ENCODE measurements around the gene GRK5. TPM values are rescaled to one million over a fixed set of nuclear protein-coding genes. Genes with fewer than 3 reads are reported as not detected.

The GRK5 gene
- total and polyA plus RNA-seq, 9 of the 15 experiments (the other 6 are each of a cell fraction or from before 2014, with no cell fraction given), result 0.46 to 0.83 (median 0.67) TPM; not detected in 2

DNA sequence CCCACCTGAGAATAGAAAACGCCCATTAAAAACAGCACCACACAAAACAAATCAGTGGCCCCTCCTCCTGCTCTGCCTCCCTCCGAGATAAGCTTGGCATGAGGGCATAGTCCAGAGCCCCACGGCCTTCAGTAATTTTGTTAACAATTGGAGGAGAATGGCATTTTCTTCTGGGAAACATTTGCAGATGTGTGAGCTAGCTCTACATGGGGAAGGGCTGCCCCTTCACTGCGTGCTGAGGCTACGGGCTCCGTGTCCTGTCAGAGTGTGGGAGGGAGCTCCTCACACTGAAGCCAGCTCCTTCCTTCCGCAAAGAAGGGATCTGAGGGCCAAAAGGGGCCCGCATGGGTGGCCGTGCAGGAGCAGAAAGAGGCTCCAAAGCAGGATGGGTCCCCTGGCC, 15.2 kb downstream of the GRK5 start (continued):
- TF ChIP-seq, protein P1, sequence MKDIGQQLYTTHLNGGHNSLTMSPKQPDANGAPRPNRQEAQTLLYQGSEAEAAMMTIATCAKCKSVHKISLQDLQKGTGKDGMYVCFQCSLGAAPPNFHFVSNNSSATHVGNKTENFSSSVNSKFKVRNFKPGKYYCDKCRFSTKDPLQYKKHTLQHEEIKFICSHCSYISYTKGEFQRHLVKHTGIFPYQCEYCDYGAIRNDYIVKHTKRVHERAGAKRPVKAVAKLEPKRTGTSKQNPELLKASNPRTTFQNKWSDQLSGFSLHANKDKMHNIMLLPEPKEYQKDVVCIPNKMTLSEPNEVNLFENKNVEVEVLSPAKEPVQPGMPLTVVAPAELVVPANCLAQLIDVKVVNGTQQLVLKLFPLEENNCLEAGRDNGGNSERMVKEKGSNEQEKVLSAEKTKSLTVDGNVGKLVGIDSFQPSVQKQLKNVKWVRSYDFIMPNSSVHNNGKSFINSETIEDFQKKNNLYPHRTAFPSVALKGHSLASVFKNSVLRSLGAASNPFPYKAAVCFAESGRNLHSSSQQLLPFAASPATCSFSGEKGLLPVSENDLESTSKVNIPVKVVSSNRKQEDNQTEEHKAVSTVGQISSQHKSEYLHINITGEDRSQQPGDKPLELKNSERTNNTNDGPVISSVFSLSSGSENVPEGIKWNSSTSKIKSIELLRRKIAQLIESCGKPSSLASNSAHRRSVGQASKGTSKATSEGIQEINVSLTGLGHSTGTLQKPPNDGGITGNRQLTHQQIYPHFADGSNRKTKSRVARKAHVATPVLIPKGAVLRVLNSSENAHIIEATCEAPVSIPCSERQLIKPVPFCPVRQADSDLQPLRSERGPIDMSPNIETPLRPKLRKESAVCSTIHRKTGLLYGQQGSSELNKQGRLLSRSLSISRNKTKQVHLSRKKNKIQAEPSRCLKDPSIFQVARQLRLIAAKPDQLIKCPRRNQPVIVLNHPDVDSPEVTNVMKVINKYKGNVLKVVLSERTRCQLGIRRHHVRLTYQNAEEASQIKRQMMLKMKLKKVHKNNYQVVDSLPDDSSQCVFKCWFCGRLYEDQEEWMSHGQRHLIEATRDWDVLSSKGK (CRISPR knock-in tag; IDR thresholded peaks at IDR 0.05), result no peak
- TF ChIP-seq SLC30A9 (CRISPR knock-in tag; IDR thresholded peaks at IDR 0.05), result no peak

DNA sequence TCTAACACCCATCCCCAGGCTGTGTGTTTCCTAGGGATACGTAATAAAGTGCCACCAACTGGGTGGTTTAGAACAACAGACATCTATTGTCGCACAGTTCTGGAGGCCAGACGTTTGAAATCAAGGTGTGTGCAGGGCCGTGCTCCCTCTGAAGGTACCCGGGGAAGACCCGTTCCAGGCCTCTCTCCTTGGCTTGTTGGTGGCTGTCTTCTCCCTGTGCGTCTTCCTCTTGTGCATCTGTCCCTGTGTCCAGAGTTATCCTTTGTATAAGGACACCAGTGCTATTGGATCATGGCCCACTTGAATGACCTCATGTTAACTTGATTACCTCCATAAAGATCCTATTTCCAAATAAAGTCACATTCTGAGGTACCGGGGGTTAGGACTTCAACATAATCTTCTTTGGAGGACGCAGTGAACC, 15.6 kb downstream of the GRK5 start:
- ChIA-PET POLR2A (no interaction called here), CTCF (ENCODE audit: low intra/inter-chr PET ratio) (no interaction called here)
- no TSS peak for BruUV-seq (replicated peaks)
- 30% methylated on average over 8 of the region's 9 CpGs for WGBS (ENCODE audit: insufficient coverage, low coverage, missing lambda C conversion rate)
- Histone ChIP-seq H3K4me1 (replicated peaks in 1 of 2; ENCODE audit: control insufficient read depth in 2 of 2, insufficient read depth in 2 of 2, low read length in 2 of 2) (no peaks in the 10 kb centered on the region; a peak in 1 of 5 replicates), H3K9me1 (ENCODE audit: control insufficient read depth, insufficient read depth, low read length) (no peaks in the 10 kb centered on the region), H3K4me3 (no peak overlapping the region), H2AFZ (ENCODE audit: low read depth, low read length) (no peak overlapping the region), H3K4me2 (ENCODE audit: insufficient read depth, low read length) (no peak overlapping the region), H3K36me3 (ENCODE audit: control insufficient read depth, insufficient read depth, low read length) (no peaks in the 10 kb centered on the region), H3K27ac (ENCODE audit: extremely low read depth, low read depth, low read length) (no peak overlapping the region), H3K27me3 (ENCODE audit: control insufficient read depth in 2 of 2, insufficient read depth in 2 of 2, low read length in 2 of 2) (no peaks in the 10 kb centered on the region; a peak in 1 of 5 replicates), H3K9ac (ENCODE audit: insufficient read depth in 1 of 2, low read depth in 2 of 2, low read length in 2 of 2) (no peak overlapping the region), H4K20me1 (replicated peaks; ENCODE audit: control insufficient read depth, insufficient read depth, low read length) (no peaks in the 10 kb centered on the region), H3K9me3 (replicated peaks; ENCODE audit: control insufficient read depth, insufficient read depth, low read depth, low read length) (no peaks in the 10 kb centered on the region), H3K79me2 (ENCODE audit: control insufficient read depth, insufficient read depth, low read length) (no peaks in the 10 kb centered on the region)
- DNase-seq (ENCODE audit: extremely low read depth in 1 of 4, low spot score in 3 of 4) (no peak), FAIRE-seq (no peak), ATAC-seq (no peak)
- in situ Hi-C loops (cut with MboI) (no loop called here), intact Hi-C loops (cut with micrococcal nuclease) (no loop called here)
- TF ChIP-seq, protein P2, sequence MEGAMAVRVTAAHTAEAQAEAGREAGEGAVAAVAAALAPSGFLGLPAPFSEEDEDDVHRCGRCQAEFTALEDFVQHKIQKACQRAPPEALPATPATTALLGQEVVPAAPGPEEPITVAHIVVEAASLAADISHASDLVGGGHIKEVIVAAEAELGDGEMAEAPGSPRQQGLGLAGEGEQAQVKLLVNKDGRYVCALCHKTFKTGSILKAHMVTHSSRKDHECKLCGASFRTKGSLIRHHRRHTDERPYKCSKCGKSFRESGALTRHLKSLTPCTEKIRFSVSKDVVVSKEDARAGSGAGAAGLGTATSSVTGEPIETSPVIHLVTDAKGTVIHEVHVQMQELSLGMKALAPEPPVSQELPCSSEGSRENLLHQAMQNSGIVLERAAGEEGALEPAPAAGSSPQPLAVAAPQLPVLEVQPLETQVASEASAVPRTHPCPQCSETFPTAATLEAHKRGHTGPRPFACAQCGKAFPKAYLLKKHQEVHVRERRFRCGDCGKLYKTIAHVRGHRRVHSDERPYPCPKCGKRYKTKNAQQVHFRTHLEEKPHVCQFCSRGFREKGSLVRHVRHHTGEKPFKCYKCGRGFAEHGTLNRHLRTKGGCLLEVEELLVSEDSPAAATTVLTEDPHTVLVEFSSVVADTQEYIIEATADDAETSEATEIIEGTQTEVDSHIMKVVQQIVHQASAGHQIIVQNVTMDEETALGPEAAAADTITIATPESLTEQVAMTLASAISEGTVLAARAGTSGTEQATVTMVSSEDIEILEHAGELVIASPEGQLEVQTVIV (CRISPR knock-in tag; IDR thresholded peaks at IDR 0.05; ENCODE audit: borderline replicate concordance), result no peak
- TF ChIP-seq DNMT1 (IDR thresholded peaks at IDR 0.05) (no peak), ETV5 (CRISPR knock-in tag; IDR thresholded peaks at IDR 0.05; ENCODE audit: low read depth) (no peak), RBFOX2 (IDR thresholded peaks at IDR 0.05; ENCODE audit: low read depth, low read length) (no peak), PRPF4 (IDR thresholded peaks at IDR 0.05; ENCODE audit: insufficient read depth, low read depth, low read length, poor library complexity, severe bottlenecking) (no peak), ZNF431 (CRISPR knock-in tag; IDR thresholded peaks at IDR 0.05) (no peak), TRIM28 (IDR thresholded peaks at IDR 0.05) (no peak), ZNF3 (CRISPR knock-in tag; IDR thresholded peaks at IDR 0.05) (no peak), CAMTA2 (CRISPR knock-in tag; conservative IDR thresholded peaks at IDR 0.05) (no peak)
- TF ChIP-seq, protein P3, sequence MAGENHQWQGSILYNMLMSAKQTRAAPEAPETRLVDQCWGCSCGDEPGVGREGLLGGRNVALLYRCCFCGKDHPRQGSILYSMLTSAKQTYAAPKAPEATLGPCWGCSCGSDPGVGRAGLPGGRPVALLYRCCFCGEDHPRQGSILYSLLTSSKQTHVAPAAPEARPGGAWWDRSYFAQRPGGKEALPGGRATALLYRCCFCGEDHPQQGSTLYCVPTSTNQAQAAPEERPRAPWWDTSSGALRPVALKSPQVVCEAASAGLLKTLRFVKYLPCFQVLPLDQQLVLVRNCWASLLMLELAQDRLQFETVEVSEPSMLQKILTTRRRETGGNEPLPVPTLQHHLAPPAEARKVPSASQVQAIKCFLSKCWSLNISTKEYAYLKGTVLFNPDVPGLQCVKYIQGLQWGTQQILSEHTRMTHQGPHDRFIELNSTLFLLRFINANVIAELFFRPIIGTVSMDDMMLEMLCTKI (IDR thresholded peaks at IDR 0.05; ENCODE audit: partially characterized antibody), result no peak
- TF ChIP-seq, protein P4, sequence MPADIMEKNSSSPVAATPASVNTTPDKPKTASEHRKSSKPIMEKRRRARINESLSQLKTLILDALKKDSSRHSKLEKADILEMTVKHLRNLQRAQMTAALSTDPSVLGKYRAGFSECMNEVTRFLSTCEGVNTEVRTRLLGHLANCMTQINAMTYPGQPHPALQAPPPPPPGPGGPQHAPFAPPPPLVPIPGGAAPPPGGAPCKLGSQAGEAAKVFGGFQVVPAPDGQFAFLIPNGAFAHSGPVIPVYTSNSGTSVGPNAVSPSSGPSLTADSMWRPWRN (IDR thresholded peaks at IDR 0.05; ENCODE audit: low read depth), result no peak

All from K562 (cell line).